HG02763 (cell line): ENCODE results near the gene C12orf75.
"Not testable (repeated sequence)": the region's sequence is repeated elsewhere in the genome, so short reads cannot be mapped to it uniquely, and the experiment has no call there.

ENCODE experiments used
- ATAC-seq: cut with Tn5 transposase; IDR thresholded peaks from one replicate; pipeline ENCODE4 v1.9.1; 2021; ENCODE audit warnings: mild to moderate bottlenecking, moderate library complexity; ENCODE audit not compliant: unreplicated experiment

Gene C12orf75

GRCh38 chr12:105369014-105369413 lies 38.5 kb downstream of the C12orf75 start:
- ATAC-seq = no peak

DNA sequence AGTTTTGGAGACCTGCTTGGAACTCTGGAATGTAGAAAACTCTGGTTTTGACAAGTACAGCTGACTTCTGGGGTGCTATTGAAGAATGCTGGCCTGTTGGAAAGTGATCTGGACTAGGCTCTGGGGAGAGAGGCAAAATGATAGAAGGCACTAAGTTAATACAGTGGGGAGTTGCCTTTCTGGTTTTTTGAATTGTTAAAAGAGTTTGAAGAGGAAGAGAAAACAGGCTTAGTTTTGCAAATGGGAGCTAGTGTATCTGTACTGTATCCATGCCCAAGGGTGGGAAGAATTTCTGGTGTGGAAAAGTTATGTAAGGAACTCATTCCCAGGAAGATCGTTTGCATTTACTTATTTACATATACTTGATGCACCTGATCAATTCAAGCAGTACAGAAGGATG lies 43.8 kb downstream of the C12orf75 start:
- no peak for ATAC-seq

GRCh38 chr12:105377077-105377476 lies 46.6 kb downstream of the C12orf75 start:
- no peak for ATAC-seq

DNA sequence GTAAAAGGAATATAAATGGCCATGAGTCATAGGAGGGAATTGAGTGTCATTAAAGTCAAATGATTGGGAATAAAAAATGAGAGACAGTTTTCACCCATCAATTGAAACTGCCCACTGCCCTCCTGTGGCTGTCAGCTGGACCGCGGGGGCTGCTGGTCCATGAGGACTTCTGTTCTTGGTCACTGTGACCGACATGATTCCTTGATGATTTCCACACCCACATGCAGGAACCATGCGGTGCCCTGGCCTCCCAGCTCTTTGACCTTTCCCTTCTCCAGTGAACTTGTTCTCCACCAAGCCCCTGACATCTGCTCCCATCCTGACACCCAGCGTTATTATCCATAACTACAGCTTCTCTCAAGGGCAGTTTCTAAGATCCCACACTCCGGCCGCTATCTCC lies 48.4 kb downstream of the C12orf75 start:
- no peak for ATAC-seq

GRCh38 chr12:105382771-105383622 lies 52.5 kb downstream of the C12orf75 start:
- no peak for ATAC-seq

DNA sequence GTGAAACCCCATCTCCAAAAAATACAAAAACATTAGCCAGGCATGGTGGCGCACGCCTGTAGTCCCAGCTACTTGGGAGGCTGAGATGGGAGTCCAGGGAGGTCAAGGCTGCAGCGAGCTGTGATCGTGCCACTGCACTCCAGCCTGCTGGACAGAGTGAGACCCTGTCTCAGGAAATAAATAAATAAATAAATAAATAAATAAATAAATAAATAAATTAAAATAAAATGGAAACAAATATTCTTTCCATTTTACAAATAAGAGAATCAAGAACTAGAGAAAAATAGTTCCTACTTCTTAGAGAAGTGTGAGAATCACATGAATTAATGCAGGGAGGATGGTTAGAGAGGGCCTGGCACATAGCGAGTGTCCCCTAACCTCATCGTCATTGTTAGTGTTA lies 53.7 kb downstream of the C12orf75 start:
- ATAC-seq = no peak

- no peak for ATAC-seq
These were observed 54.5 kb downstream of the C12orf75 start for GRCh38 chr12:105384916-105385535.

GRCh38 chr12:105386431-105386830 lies 55.9 kb downstream of the C12orf75 start:
- ATAC-seq = no peak

- ATAC-seq = no peak
These were observed 60.7 kb downstream of the C12orf75 start for GRCh38 chr12:105391231-105391630.

GRCh38 chr12:105393587-105393986 lies 63.1 kb downstream of the C12orf75 start:
- ATAC-seq = no peak

GRCh38 chr12:105396024-105396423 lies 65.5 kb downstream of the C12orf75 start:
- no peak for ATAC-seq

DNA sequence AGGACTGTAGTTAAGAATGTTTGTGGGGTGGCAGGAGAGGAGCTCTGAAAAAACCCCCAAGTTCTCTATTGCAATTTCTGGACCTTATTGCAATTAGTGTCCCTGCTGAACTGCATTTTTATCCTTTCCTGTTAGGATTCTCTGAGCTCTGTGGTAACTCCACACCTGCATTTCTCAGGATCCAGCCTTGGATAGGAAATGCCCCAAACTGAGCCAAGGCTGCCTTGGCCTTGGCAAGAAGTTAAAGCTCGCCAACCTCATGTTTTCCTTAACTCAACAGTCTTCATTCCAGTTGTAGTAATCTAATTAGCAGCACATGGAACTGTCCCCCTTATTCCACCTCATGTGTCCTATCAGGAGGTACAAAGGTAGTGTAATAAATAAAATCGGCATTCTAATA lies 66.5 kb downstream of the C12orf75 start:
- no peak for ATAC-seq

DNA sequence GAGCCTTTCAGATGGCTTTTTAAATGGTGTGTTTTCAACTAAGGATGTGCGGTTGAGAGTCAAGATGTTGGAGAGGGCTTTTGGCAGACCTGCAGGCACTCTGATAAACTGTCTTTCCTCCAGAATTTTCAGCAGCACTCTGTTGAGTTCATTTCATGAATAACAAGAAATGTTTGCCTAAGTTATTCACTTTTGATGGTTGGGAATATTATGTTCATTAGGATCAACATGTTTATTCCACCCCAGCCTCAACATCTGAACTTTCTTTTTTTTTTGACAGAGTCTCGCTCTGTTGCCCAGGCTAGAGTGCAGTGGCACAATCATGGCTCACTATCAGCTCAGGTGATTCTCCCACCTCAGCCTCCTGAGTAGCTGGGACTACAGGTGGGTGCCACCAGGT lies 68.4 kb downstream of the C12orf75 start:
- ATAC-seq = no peak

- ATAC-seq = no peak
These were observed 69.1 kb downstream of the C12orf75 start for GRCh38 chr12:105399428-105400081.

DNA sequence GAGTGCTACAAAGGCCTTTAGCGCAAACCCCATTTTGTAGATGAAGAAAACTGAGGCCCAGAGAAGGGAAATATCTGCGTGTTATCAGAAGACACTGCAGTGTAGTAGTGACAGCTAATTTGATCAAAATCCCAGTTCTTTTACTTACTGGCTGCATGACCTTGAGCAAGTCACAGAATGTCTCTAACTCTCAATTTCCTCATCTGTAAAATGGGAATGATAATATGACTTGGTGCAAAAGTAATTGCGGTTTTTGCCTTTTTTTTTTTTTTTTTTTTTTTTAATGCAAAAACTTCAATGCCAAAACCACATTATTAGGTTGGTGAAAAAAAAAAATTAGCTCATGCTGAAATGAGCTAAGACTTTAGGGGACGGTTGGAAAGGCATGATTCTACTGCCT lies 69.7 kb downstream of the C12orf75 start:
- ATAC-seq = no peak

- no peak for ATAC-seq
These were observed 70.7 kb downstream of the C12orf75 start for GRCh38 chr12:105401198-105401597.

GRCh38 chr12:105402366-105402765 lies 71.9 kb downstream of the C12orf75 start:
- ATAC-seq = no peak

- ATAC-seq = no peak
These were observed 72.6 kb downstream of the C12orf75 start for GRCh38 chr12:105403095-105403494.

DNA sequence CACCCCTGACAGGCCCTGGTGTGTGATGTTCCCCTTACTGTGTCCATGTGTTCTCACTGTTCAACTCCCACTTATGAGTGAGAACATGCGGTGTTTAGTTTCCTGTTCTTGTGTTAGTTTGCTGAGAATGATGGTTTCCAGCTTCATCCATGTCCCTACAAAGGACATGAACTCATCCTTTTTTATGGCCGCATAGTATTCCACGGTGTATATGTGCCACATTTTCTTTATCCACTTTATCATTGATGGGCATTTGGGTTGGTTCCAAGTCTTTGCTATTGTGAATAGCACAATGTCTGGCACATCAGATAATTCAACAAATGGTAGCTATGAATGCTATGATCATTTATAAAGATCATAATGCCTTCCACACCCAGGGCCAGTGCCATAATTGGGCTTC lies 73.6 kb downstream of the C12orf75 start:
- ATAC-seq = not testable (repeated sequence)

GRCh38 chr12:105406497-105406896 lies 76.0 kb downstream of the C12orf75 start:
- ATAC-seq = no peak

DNA sequence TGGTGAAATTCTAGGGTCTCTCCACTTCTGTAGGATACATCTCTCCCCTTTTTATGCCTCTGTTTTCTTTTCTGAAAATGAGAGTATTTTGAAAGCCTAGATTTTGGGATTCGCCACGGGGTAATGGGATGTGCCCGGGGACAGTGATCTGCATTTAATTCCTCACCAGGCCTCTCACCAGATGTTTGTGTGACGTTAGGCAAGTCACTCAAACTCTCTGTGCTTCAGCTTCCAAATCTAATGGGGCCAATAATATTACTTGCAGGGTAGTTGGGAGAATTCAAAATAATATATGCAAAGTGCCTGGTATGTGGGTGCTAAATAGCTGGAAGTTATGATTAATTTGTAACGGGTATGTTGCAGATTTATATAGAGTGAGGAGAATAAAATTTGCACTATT lies 78.8 kb downstream of the C12orf75 start:
- no peak for ATAC-seq
